ENCODE measurements around the gene LRRC38. TPM values are rescaled to one million over a fixed set of nuclear protein-coding genes. Genes with fewer than 3 reads are reported as not detected.

LRRC38 gene
- total RNA-seq, 1 experiment from 2014 or later: not detected

DNA sequence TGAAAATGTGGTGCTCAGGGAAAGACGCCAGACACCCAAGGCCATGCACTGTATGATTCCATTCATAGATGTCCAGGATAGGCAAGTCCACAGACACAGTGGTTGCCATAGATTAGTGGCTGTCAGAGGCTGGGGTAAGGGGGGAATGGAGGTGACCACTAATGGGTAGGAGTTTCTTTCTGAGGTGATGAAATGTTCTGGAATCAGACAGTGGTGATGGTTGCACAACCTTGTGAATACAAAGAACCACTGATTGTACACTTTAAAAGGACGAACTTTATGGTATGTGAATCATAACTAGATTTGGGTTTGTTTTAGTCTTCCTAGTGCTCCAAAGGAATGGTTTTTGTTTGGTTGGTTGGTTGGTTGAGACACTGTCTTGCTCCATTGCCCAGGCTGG is 51.8 kb downstream of the LRRC38 start:
- Histone ChIP-seq H3K9ac (ENCODE audit: low read length) (no peak overlapping the region), H3K79me2 (ENCODE audit: insufficient read depth, low read length) (no peaks in the 10 kb centered on the region), H2AFZ (ENCODE audit: low read depth, low read length, poor library complexity, severe bottlenecking) (no peak overlapping the region), H3K4me3 (replicated peaks in 1 of 2; ENCODE audit: low read depth in 1 of 2, low read length in 2 of 2) (no peak overlapping the region), H3K27ac (ENCODE audit: low read depth, low read length) (no peak overlapping the region), H3K36me3 (ENCODE audit: control insufficient read depth in 1 of 2, insufficient read depth in 2 of 2, low read length in 2 of 2) (no peaks in the 10 kb centered on the region), H3K9me2 (ENCODE audit: insufficient read depth) (no peaks in the 10 kb centered on the region), H3K9me3 (ENCODE audit: control insufficient read depth in 1 of 2, insufficient read depth in 1 of 2, low read depth in 1 of 2, low read length in 2 of 2) (no peaks in the 10 kb centered on the region), H3K4me2 (ENCODE audit: low read length) (no peak overlapping the region), H3K27me3 (ENCODE audit: insufficient read depth, low read length) (peaks cover 18% of the 10 kb centered on the region), H4K20me1 (ENCODE audit: insufficient read depth) (no peaks in the 10 kb centered on the region; the same call in 1 of the 2 replicates), H3K4me1 (ENCODE audit: control insufficient read depth in 1 of 2, insufficient read depth in 2 of 2, low read length in 2 of 2) (no peaks in the 10 kb centered on the region)
- BruUV-seq (replicated peaks): no TSS peak
- intact Hi-C loops (cut with micrococcal nuclease): no loop called here
- ChIA-PET RAD21 (ENCODE audit: low non-redundant PET in 1 of 2, low total read pairs in 2 of 2, uncharacterized antibody in 2 of 2, unreplicated experiment in 2 of 2) (no interaction called here), CTCF (no interaction called here), POLR2A (no interaction called here)
- no peak for ATAC-seq
- TF ChIP-seq, protein P1, sequence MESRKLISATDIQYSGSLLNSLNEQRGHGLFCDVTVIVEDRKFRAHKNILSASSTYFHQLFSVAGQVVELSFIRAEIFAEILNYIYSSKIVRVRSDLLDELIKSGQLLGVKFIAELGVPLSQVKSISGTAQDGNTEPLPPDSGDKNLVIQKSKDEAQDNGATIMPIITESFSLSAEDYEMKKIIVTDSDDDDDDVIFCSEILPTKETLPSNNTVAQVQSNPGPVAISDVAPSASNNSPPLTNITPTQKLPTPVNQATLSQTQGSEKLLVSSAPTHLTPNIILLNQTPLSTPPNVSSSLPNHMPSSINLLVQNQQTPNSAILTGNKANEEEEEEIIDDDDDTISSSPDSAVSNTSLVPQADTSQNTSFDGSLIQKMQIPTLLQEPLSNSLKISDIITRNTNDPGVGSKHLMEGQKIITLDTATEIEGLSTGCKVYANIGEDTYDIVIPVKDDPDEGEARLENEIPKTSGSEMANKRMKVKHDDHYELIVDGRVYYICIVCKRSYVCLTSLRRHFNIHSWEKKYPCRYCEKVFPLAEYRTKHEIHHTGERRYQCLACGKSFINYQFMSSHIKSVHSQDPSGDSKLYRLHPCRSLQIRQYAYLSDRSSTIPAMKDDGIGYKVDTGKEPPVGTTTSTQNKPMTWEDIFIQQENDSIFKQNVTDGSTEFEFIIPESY (IDR thresholded peaks at IDR 0.05; ENCODE audit: extremely low read depth, insufficient replicate concordance, low read length): no peak
- TF ChIP-seq CBX3 (IDR thresholded peaks at IDR 0.05; ENCODE audit: low read depth) (no peak), TCF7L2 (IDR thresholded peaks at IDR 0.05; ENCODE audit: borderline replicate concordance, extremely low read depth, insufficient read depth, insufficient read length) (no peak), EZH2 (IDR thresholded peaks at IDR 0.05) (no peak), EZH2phosphoT487 (IDR thresholded peaks at IDR 0.05; ENCODE audit: borderline replicate concordance) (no peak), SRF (IDR thresholded peaks at IDR 0.05; ENCODE audit: low read depth) (no peak)
- TF ChIP-seq, protein P2, sequence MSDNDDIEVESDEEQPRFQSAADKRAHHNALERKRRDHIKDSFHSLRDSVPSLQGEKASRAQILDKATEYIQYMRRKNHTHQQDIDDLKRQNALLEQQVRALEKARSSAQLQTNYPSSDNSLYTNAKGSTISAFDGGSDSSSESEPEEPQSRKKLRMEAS (IDR thresholded peaks at IDR 0.05): no peak
- no peak for DNase-seq (ENCODE audit: low read depth, low spot score)
